K562 (cell line): Measurements from ENCODE around the gene MICALL2. TPM values are rescaled to one million over a fixed set of nuclear protein-coding genes. Genes with fewer than 3 reads are reported as not detected.
"Not testable (repeated sequence)": the region's sequence is repeated elsewhere in the genome, so short reads cannot be mapped to it uniquely, and the experiment has no call there.

Source experiments
- ATAC-seq: fragments of 200-7000 bp; cut with Tn5 transposase; 3 replicates; pipeline ENCODE4 v1.9.1; 2020; ENCODE audit warnings: moderate library complexity
- BruUV-seq: library from RNA; stranded (reverse); fragments of 400-500 nt; replicated peaks from 2 replicates; lab custom pipeline; 2021; lab: Mats Ljungman, UMichigan
- CTCF ChIA-PET: fragments of 300-600 bp; formaldehyde crosslinking; extraction: SDS; loops from one replicate; lab custom pipeline; 2021; ENCODE audit warnings: low intra/inter-chr PET ratio; lab: Yijun Ruan, JAX
- POLR2A ChIA-PET: fragments of 300-600, 350-650 bp; sonication (Branson Sonifier 250); formaldehyde crosslinking; extraction: SDS; loops from one replicate; lab custom pipeline; 2021; ENCODE audit warnings: antibody characterized with exemption, inconsistent platforms; lab: Yijun Ruan, JAX
- DNase-seq, 4 experiments: peaks; one replicate each; pipeline versions ENCODE4 v3.0.0 to v3.0.0-alpha.2; 2011 to 2018; ENCODE audit warnings: low spot score in 3 of 4, mixed read lengths in 3 of 4; ENCODE audit errors: extremely low read depth in 1 of 4
- FAIRE-seq: peaks from 2 replicates; lab custom pipeline; 2011; peaks lifted over from hg19 to GRCh38; lab: Jason Lieb, UNC
- H2AFZ ChIP-seq: 2 replicates; pipeline ENCODE4 v1.6.0; 2011; ENCODE audit warnings: low read depth, low read length, control low read depth, inconsistent platforms
- H3K27ac ChIP-seq: fragments of 200-600 bp; 3 replicates; pipeline ENCODE4 v1.8.0; 2011; ENCODE audit warnings: low read depth, mild to moderate bottlenecking, control low read depth, inconsistent platforms, low read length, moderate library complexity, mixed read lengths; ENCODE audit errors: extremely low read depth
- H3K27me3 ChIP-seq, 2 experiments: fragments of 300-600 bp in 1 of 2; 2 replicates in 1 of 2; 3 replicates in 1 of 2; pipeline versions ENCODE4 v1.6.0 to v1.8.0; 2011; ENCODE audit warnings: inconsistent platforms in 2 of 2, low read length in 2 of 2, mild to moderate bottlenecking in 1 of 2, mixed read lengths in 1 of 2, moderate library complexity in 1 of 2; ENCODE audit not compliant: control insufficient read depth in 2 of 2, insufficient read depth in 2 of 2
- H3K36me3 ChIP-seq: fragments of 300-600 bp; 3 replicates; pipeline ENCODE4 v1.8.0; 2011; ENCODE audit warnings: mild to moderate bottlenecking, low read length, inconsistent platforms; ENCODE audit not compliant: control insufficient read depth, insufficient read depth
- H3K4me1 ChIP-seq, 2 experiments: fragments of 200-600 bp in 1 of 2; replicated peaks in 1 of 2; 2 replicates in 1 of 2; 3 replicates in 1 of 2; pipeline versions ENCODE4 v1.5.1 to v1.8.0; 2011; ENCODE audit warnings: inconsistent platforms in 2 of 2, low read length in 2 of 2, mild to moderate bottlenecking in 1 of 2, mixed read lengths in 1 of 2, moderate library complexity in 1 of 2; ENCODE audit not compliant: control insufficient read depth in 2 of 2, insufficient read depth in 2 of 2
- H3K4me2 ChIP-seq: 2 replicates; pipeline ENCODE4 v1.6.1; 2011; ENCODE audit warnings: low read length, control low read depth, inconsistent platforms, mixed read lengths; ENCODE audit not compliant: insufficient read depth
- H3K4me3 ChIP-seq: fragments of 200-600 bp; sonication (generic), shearing (Covaris generic); 2 replicates; pipeline ENCODE4 v1.5.1; 2016; ENCODE audit warnings: control low read depth, inconsistent platforms
- H3K79me2 ChIP-seq: fragments of 200-600 bp; 3 replicates; pipeline ENCODE4 v1.8.0; 2011; ENCODE audit warnings: low read length, inconsistent platforms; ENCODE audit not compliant: control insufficient read depth, insufficient read depth
- H3K9ac ChIP-seq, 2 experiments: 2 replicates each; pipeline versions ENCODE4 v1.6.0 to v1.6.1; 2011; ENCODE audit warnings: low read depth in 2 of 2, low read length in 2 of 2, control low read depth in 1 of 2, inconsistent platforms in 1 of 2, mild to moderate bottlenecking in 1 of 2, mixed read lengths in 1 of 2; ENCODE audit not compliant: insufficient read depth in 1 of 2
- H3K9me1 ChIP-seq: one replicate; pipeline ENCODE4 v1.6.0; 2011; ENCODE audit warnings: inconsistent platforms, mild to moderate bottlenecking, low read length, moderate library complexity; ENCODE audit not compliant: control insufficient read depth, insufficient read depth
- H3K9me3 ChIP-seq: replicated peaks from 2 replicates; pipeline ENCODE4 v1.5.1; 2011; ENCODE audit warnings: low read depth, low read length, inconsistent platforms; ENCODE audit not compliant: control insufficient read depth, insufficient read depth
- H4K20me1 ChIP-seq: replicated peaks from 2 replicates; pipeline ENCODE4 v1.6.1; 2011; ENCODE audit warnings: low read length, inconsistent platforms, mixed read lengths; ENCODE audit not compliant: control insufficient read depth, insufficient read depth
- WGBS: fragments of 100-300 bp; shearing (Covaris generic); methylation state at CpG from one replicate; pipeline ENCODE4 v1.1.6; 2016; ENCODE audit warnings: low coverage, mixed read lengths; ENCODE audit not compliant: insufficient coverage; ENCODE audit errors: missing lambda C conversion rate; 5-methylcytosine and 5-hydroxymethylcytosine counted together
- in situ Hi-C: fragments of 300-500 bp; cut with MboI; formaldehyde crosslinking; loops from 4 replicates; pipeline ENCODE4 v1.15.0; 2018; ENCODE audit warnings: inconsistent platforms, mixed read lengths
- intact Hi-C: fragments of 100-400 bp; cut with micrococcal nuclease; formaldehyde crosslinking; loops from 2 replicates; pipeline ENCODE4 v1.14.2; 2022
- polyA plus RNA-seq, 8 experiments: library from polyadenylated mRNA; depleted of rRNA in 4 of 8; stranded (reverse) in 5 of 8; unstranded in 3 of 8; fragments of >200 nt; fragmentation: Nextera tagmentation in 2 of 8; fragmentation: Illumina TruSeq in 1 of 8; extraction: Ambion mirVana in 2 of 8; extraction: Trizol in 1 of 8; gene quantifications; 2 replicates each; pipeline versions ENCODE4 v1.2.1 to v1.2.3, GENCODE V29; 2011 to 2014; ENCODE audit warnings: inconsistent platforms in 1 of 8, missing spikeins in 1 of 8
- total RNA-seq, 7 experiments: library from RNA; depleted of rRNA in 6 of 7; stranded (reverse); fragments of >200 nt in 6 of 7; fragmentation: Illumina TruSeq in 2 of 7; extraction: Trizol in 2 of 7; gene quantifications; 2 replicates each; pipeline versions ENCODE4 v1.2.1 to v1.2.3, GENCODE V29; 2011 to 2021; ENCODE audit warnings: low replicate concordance in 1 of 7
- TF ChIP-seq, protein P1 (sequence below): sonication (generic); formaldehyde crosslinking; IDR thresholded peaks from 2 replicates; pipeline ENCODE4 v1.8.1; 2023; ENCODE audit warnings: mild to moderate bottlenecking, missing genetic modification reagents

MICALL2 gene
- total and polyA plus RNA-seq, 9 of the 15 experiments (the other 6 are each of a cell fraction or from before 2014, with no cell fraction given): 1.8 to 103 (median 17.0) TPM

DNA sequence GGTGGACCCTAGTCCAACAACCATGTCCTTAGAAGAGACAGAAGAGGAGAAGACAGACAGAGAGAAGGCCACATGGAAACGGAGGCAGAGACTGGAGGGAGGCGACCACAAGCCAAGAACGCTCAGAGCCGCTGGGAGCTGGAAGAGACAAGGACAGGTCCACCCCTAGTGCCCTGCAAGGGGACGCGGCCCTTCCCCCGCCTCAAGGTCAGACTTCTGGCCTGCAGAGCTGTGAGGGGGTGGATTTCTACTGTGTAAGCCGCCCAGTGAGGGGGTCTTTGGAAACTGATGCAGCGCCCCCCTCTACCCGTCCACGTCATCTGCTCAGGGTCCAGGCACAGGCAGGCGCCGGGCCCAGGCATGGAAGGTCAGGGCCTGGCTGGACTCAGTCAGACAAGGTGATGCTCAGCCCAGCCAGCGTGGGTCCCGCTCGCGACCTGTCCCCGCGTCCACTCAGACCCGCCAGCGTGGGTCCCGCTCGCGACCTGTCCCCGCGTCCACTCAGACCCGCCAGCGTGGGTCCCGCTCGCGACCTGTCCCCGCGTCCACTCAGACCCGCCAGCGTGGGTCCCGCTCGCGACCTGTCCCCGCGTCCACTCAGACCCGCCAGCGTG lies 15.6 kb downstream of the MICALL2 start:
- H3K4me1 ChIP-seq: peaks cover 0 to 71% of the 10 kb centered on the region in 2 experiments; a peak in 2 of 5 replicates
- TF ChIP-seq, protein P1, sequence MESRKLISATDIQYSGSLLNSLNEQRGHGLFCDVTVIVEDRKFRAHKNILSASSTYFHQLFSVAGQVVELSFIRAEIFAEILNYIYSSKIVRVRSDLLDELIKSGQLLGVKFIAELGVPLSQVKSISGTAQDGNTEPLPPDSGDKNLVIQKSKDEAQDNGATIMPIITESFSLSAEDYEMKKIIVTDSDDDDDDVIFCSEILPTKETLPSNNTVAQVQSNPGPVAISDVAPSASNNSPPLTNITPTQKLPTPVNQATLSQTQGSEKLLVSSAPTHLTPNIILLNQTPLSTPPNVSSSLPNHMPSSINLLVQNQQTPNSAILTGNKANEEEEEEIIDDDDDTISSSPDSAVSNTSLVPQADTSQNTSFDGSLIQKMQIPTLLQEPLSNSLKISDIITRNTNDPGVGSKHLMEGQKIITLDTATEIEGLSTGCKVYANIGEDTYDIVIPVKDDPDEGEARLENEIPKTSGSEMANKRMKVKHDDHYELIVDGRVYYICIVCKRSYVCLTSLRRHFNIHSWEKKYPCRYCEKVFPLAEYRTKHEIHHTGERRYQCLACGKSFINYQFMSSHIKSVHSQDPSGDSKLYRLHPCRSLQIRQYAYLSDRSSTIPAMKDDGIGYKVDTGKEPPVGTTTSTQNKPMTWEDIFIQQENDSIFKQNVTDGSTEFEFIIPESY (CRISPR knock-in tag): peak; percentile 88; the same call in 1 of the 2 replicates
- 96% methylated on average over 17 of the region's 42 CpGs for WGBS
- peaks cover 76% of the 10 kb centered on the region for H3K36me3 ChIP-seq
- POLR2A ChIA-PET, H3K9me1 ChIP-seq, H3K27ac ChIP-seq, FAIRE-seq, in situ Hi-C loops, DNase-seq, ATAC-seq, H2AFZ ChIP-seq, H4K20me1 ChIP-seq, CTCF ChIA-PET, H3K9ac ChIP-seq, H3K4me2 ChIP-seq, H3K9me3 ChIP-seq, H3K27me3 ChIP-seq, H3K4me3 ChIP-seq, H3K79me2 ChIP-seq, intact Hi-C loops, BruUV-seq: not testable (repeated sequence)
